ENCODE data around the gene LRTM1.

GRCh38 chr3:54915976-54916375, 11.9 kb downstream of the LRTM1 start:
- TF ChIP-seq, protein P1, sequence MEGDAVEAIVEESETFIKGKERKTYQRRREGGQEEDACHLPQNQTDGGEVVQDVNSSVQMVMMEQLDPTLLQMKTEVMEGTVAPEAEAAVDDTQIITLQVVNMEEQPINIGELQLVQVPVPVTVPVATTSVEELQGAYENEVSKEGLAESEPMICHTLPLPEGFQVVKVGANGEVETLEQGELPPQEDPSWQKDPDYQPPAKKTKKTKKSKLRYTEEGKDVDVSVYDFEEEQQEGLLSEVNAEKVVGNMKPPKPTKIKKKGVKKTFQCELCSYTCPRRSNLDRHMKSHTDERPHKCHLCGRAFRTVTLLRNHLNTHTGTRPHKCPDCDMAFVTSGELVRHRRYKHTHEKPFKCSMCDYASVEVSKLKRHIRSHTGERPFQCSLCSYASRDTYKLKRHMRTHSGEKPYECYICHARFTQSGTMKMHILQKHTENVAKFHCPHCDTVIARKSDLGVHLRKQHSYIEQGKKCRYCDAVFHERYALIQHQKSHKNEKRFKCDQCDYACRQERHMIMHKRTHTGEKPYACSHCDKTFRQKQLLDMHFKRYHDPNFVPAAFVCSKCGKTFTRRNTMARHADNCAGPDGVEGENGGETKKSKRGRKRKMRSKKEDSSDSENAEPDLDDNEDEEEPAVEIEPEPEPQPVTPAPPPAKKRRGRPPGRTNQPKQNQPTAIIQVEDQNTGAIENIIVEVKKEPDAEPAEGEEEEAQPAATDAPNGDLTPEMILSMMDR (IDR thresholded peaks at IDR 0.05): no peak
- no peak for TF ChIP-seq POLR2A (IDR thresholded peaks at IDR 0.05)

Data from body of pancreas (tissue), 4 donors.